Measurements from ENCODE around the gene LIMS4.
"Not testable (repeated sequence)": the region's sequence is repeated elsewhere in the genome, so short reads cannot be mapped to it uniquely, and the experiment has no call there.

The LIMS4 gene

GRCh38 chr2:110472171-110473058 lies at the start of gene LIMS4:
Gene LIMS4, minus strand, starts transcription at chr2:110472816. Its CDS starts 38 bp downstream, at chr2:110472778.
- DNase-seq, result not testable (repeated sequence)

GRCh38 chr2:110499755-110500377 lies 27.2 kb upstream of the LIMS4 start:
- DNase-seq, result not testable (repeated sequence)

- not testable (repeated sequence) for DNase-seq
Observed at GRCh38 chr2:110496027-110496426, 23.4 kb upstream of the LIMS4 start.

- not testable (repeated sequence) for DNase-seq
Observed at GRCh38 chr2:110494488-110494887, 21.9 kb upstream of the LIMS4 start.

- DNase-seq, result not testable (repeated sequence)
Observed at GRCh38 chr2:110488991-110489390, 16.4 kb upstream of the LIMS4 start.

- not testable (repeated sequence) for DNase-seq
Observed at GRCh38 chr2:110482697-110483096, 10.1 kb upstream of the LIMS4 start.

GRCh38 chr2:110481200-110481599 lies 8.6 kb upstream of the LIMS4 start:
- not testable (repeated sequence) for DNase-seq

- DNase-seq, result not testable (repeated sequence)
Observed at GRCh38 chr2:110480084-110480483, 7.5 kb upstream of the LIMS4 start.

- not testable (repeated sequence) for DNase-seq
Observed at GRCh38 chr2:110477370-110477769, 4.8 kb upstream of the LIMS4 start.

- DNase-seq, result not testable (repeated sequence)
Observed at GRCh38 chr2:110476952-110477351, 4.3 kb upstream of the LIMS4 start.

GRCh38 chr2:110475627-110476359 lies 3.2 kb upstream of the LIMS4 start:
- not testable (repeated sequence) for DNase-seq

- DNase-seq, result not testable (repeated sequence)
Observed at GRCh38 chr2:110474898-110475297, 2.3 kb upstream of the LIMS4 start.

- DNase-seq, result not testable (repeated sequence)
Observed at GRCh38 chr2:110473059-110473358, 393 bp upstream of the LIMS4 start.

GRCh38 chr2:110468921-110469320 lies 3.7 kb downstream of the LIMS4 start:
- not testable (repeated sequence) for DNase-seq

GRCh38 chr2:110465312-110465711 lies 7.3 kb downstream of the LIMS4 start:
- not testable (repeated sequence) for DNase-seq

- DNase-seq, result not testable (repeated sequence)
Observed at GRCh38 chr2:110462458-110462857, 10.2 kb downstream of the LIMS4 start.

GRCh38 chr2:110460318-110460717 lies 12.3 kb downstream of the LIMS4 start:
- DNase-seq, result not testable (repeated sequence)

GRCh38 chr2:110457214-110457590 lies 15.4 kb downstream of the LIMS4 start:
- not testable (repeated sequence) for DNase-seq

GRCh38 chr2:110456291-110457213 lies 16.1 kb downstream of the LIMS4 start:
- DNase-seq, result not testable (repeated sequence)

GRCh38 chr2:110455080-110455670 lies 17.4 kb downstream of the LIMS4 start:
- DNase-seq, result not testable (repeated sequence)

GRCh38 chr2:110450951-110451350 lies 21.7 kb downstream of the LIMS4 start:
- DNase-seq, result not testable (repeated sequence)
